ENCODE results near the gene ERICH6B.

The ERICH6B gene

DNA sequence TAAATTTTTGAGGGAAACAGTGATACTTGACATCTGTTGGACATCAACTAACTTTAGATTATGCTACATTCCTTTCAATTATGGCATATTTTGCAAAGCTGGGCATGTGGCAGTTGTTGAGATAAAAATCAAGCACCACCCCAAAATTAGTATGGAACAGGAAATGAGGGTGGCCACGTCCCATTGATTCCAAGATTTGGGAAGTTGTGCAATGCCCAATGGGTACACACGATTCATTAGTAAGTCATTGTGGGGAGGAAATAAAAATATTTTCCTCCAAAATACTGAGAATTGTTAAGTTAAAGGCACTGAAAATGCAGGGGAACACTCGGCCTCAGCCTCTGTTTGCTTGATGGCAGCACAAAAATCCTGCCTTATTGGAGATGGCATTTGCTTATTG, 7.6 kb downstream of the ERICH6B start:
- TF ChIP-seq, protein P1, sequence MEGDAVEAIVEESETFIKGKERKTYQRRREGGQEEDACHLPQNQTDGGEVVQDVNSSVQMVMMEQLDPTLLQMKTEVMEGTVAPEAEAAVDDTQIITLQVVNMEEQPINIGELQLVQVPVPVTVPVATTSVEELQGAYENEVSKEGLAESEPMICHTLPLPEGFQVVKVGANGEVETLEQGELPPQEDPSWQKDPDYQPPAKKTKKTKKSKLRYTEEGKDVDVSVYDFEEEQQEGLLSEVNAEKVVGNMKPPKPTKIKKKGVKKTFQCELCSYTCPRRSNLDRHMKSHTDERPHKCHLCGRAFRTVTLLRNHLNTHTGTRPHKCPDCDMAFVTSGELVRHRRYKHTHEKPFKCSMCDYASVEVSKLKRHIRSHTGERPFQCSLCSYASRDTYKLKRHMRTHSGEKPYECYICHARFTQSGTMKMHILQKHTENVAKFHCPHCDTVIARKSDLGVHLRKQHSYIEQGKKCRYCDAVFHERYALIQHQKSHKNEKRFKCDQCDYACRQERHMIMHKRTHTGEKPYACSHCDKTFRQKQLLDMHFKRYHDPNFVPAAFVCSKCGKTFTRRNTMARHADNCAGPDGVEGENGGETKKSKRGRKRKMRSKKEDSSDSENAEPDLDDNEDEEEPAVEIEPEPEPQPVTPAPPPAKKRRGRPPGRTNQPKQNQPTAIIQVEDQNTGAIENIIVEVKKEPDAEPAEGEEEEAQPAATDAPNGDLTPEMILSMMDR (IDR thresholded peaks at IDR 0.05; ENCODE audit: insufficient read depth, low read depth, low read length, missing control alignments), result no peak
- H3K4me3 ChIP-seq (ENCODE audit: low read depth, low read length), result no peak overlapping the region
- no peak for DNase-seq (ENCODE audit: low read depth)

DNA sequence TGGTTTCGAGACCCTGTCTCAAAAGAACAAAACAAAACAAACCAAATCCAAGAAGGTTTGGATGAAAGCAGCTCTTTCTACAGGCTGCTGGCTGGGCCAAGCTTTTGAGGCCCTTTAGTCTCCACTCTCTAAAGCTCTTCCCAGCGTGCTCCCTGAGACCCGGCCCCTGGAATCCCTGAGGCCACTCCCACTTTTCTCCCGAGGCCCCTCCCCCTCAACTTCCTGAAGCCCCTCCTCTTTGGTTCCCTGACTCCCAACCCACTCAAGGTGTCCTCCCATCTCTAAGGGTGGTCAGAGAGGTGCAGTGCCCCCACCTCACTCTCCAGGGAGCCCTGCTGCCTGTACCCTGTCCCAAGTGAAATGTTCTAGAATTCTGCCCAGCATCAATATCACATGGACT, 10.6 kb downstream of the ERICH6B start:
- no peak overlapping the region for H3K4me3 ChIP-seq (ENCODE audit: low read depth, low read length)
- no peak for DNase-seq (ENCODE audit: low read depth)
- TF ChIP-seq, protein P1 (IDR thresholded peaks at IDR 0.05; ENCODE audit: insufficient read depth, low read depth, low read length, missing control alignments), result no peak

DNA sequence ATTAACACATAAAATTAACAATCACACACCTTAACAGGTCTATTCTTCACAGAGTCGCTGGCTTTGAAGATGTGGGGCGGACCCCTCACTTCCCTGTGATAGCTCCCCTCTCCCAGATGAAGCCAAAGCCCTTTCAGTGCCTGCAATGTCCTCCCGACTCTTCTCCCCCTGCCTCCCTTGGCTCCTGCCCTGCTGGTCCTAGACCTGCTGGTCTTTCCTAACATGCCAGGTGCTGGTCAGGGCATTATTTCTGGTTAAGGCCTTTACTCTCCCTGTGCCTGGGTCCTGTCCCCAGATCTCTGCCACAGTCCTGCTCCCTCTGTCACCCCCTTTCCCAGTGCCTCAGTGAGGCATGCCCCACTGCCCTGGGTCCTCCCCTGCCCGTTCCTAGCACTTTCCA, 12.2 kb downstream of the ERICH6B start:
- no peak for DNase-seq (ENCODE audit: low read depth)
- H3K4me3 ChIP-seq (ENCODE audit: low read depth, low read length), result no peak overlapping the region
- TF ChIP-seq, protein P1 (IDR thresholded peaks at IDR 0.05; ENCODE audit: insufficient read depth, low read depth, low read length, missing control alignments), result no peak

DNA sequence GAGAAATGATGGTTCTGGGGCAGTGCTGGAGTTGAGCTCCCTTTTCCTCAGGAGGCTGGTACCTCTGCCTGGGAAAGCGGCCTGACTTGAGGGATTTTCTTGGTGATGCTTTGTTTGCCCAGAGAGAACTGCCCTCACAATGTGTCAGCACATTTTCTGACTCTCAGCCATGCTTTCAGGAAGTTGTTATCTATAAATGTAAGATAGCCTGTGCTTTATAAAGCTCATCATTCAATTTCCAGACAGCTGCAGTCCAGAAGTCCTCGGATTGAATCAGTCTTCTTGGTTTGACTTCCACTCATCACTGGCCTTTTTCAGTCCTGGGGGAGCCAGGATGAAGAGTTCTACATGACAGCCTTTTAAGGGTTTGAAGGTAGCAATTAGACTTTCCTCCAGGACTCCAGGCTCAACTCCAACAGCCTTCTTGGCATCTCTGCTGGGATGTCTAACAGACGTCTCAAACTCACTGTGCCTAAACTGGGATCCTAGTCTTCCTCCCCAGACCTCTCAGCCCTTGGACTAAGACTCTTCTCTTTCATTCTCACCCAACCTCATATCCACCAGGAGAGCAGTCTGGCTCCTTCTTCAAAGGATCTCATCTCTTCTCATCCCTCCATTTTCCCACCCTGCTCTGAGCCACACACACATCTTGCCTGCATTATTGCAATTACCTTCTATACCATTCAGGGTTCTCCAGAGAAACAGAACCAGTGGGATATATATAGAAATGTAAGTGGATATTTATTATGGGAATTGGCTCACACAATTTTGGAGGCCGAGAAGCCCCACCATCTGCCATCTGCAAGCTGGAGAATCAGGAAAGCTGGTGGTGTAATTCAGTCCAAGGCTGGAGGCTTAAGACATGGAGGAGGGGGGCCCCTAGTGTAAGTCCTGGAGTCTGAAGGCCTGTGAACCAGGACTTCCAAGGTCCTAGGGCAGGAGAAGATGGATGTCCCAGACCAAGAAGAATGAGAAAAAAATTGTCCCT, 13.1 kb downstream of the ERICH6B start:
- TF ChIP-seq, protein P1 (IDR thresholded peaks at IDR 0.05; ENCODE audit: insufficient read depth, low read depth, low read length, missing control alignments), result no peak
- no peak for DNase-seq (ENCODE audit: low read depth)
- H3K4me3 ChIP-seq (ENCODE audit: low read depth, low read length), result no peak overlapping the region

DNA sequence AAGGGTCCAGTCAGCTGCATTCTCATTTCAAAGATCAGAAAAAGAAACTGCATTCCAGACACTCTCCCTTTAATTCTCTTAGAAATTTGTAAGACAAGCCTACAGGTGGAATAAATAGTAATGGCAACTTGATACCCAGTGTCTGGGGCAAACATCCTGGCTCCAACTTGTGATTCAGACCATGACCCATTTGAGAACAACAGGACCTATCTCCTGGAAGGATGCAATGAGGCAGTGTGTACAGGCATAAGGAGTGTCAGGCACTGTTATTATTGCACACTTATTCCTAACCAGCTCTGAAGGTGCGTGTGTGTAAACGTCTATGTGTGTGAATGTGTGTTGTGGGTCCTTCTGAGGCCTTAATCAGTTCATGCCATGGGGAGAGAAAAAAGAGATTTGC, 13.9 kb downstream of the ERICH6B start:
- no peak overlapping the region for H3K4me3 ChIP-seq (ENCODE audit: low read depth, low read length)
- no peak for DNase-seq (ENCODE audit: low read depth)
- TF ChIP-seq, protein P1 (IDR thresholded peaks at IDR 0.05; ENCODE audit: insufficient read depth, low read depth, low read length, missing control alignments), result no peak

DNA sequence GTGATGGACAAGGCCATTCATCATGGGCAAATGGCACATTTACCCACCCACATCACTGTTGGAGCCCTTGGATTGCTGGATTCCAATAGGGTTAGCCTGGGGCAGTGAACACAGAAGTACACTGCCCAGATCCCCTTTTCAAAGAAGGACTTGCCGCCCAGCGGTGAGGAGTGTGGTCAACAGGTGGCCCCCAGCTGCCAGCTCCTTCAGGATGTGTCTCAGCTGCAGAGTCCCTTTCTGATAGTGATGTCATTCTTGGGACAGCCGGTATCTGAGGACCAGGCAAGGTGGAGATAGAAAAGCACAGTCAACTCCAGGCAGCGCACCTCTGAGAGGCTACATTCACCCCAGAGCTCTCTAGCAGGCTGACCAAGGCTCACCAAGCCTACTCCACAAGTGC, 16.9 kb downstream of the ERICH6B start:
- no peak for DNase-seq (ENCODE audit: low read depth)
- no peak overlapping the region for H3K4me3 ChIP-seq (ENCODE audit: low read depth, low read length)
- TF ChIP-seq, protein P1 (IDR thresholded peaks at IDR 0.05; ENCODE audit: insufficient read depth, low read depth, low read length, missing control alignments), result no peak

Measured in GM12865 (cell line).